Measurements from ENCODE around the gene PAK1.
"Not testable (repeated sequence)": the region's sequence is repeated elsewhere in the genome, so short reads cannot be mapped to it uniquely, and the experiment has no call there.

Gene PAK1

DNA sequence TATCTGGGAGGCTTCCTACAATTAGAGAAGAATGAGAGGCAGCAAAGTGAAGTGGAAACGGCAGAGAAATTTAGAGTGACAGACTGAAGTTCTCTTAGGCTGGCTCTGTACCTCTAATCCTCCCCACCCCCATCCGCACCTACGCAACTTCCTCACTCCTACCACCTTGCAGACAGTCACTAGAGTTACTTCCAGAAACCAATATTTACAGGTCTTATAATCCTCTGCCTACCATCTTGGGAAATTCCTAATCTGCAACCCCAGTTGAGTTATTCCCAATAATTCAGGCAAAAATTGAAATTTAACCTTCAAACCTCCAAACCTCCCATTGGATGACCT is 71.7 kb downstream of the PAK1 start:
- DNase-seq (ENCODE audit: low read depth in 2 of 2), result no peak

DNA sequence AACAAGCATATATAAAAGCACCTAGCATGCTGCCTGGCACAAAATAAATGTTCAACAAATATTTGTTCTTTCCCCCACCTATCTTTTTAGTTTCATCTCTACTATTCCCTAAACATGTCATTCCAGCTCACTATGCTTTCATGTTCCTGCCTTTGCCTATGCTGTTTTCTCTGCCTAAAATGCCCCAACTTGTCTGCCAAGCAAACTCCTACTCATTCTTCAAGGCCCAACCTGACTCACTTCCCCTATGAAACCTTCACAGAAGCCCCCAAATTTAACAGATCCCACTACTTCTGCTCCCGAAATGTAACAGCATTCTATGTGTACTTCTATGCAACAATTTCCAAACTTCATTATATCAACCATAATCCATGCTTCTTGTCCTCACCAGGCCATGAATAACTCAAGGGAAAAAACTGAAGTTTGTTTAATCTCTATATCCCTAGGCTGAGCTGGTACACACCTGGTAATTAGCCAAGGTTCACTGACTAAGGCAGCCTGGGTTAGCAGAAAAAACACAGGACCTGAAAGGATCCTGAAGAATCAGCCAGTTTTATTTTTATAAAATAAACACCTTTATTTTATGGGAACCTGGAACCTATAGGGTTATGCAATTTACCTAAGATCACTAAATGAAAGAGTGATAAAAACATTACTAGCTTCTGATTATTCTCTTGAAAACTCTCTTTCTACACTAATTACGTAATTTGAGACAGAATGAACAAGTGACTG is 72.2 kb downstream of the PAK1 start:
- no peak for DNase-seq (ENCODE audit: low read depth in 2 of 2)

DNA sequence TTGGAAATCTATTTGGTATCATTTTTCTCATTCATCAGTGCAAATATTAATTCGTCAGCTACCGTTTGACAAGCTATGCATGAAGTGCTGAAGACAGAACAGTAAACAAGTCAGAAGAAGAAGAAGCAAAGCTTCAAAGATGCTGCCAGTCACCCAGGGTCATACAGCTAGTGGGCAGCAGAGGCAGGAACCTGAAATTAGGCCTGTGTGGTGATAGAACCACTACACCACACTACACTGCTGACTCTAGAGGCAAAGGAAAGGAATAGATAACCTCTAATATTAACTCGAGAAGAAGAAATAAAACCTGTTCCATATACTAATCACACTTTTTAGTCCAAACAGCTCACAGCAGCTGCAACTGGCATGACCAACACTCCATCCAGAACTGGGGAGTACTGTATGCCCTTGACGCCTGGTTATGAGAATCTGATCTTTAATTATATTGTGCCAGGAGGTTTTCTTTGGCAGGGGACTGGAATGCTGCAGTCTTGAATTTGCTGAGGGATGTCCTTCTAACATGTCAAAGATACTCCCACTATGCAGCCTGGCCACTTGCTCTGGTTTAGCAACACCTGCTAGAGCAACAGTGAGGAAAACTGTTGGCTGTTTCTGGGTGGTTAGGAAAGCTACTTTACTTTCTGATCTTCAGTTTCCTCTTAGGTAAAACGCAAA is 73.0 kb downstream of the PAK1 start:
- no peak for DNase-seq (ENCODE audit: low read depth in 2 of 2)

DNA sequence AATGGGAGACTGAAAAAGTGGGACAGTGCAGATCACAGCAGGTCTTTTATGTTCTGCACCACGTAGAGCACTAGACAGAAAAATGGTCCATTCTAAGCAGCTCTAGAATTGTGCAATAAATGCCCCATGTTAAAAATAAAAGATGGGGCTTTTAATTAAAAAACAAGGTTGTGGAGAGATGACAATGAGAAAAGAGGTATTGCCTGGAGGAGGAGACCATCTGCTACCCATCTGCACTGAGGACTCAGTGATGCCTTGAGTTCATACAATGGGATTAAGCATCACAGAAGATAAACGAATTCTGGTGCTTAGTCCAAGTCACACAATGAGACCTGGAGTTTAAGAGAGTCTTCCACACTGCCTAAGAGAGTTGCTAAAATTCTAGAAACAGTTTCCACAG is 73.6 kb downstream of the PAK1 start:
- DNase-seq (ENCODE audit: low read depth in 2 of 2), result no peak

DNA sequence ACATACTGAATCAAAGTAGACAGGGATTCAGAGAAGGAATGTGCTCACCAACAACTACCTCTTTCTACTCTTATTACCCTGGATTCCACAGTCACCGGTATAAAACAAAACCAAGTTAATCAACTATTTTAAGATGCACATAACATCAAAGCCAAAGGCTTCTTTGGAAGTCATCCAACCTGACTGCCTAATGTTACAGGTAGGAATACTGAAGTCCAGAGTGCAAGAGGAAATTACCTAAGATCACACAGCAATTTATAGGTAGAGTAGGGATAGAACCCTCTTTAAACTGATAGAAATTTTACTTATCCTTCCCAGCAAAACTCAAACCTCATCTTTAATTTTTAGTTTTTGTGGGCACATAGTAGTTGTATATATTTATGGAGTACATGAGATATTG is 76.3 kb downstream of the PAK1 start:
- no peak for DNase-seq (ENCODE audit: low read depth in 2 of 2)

DNA sequence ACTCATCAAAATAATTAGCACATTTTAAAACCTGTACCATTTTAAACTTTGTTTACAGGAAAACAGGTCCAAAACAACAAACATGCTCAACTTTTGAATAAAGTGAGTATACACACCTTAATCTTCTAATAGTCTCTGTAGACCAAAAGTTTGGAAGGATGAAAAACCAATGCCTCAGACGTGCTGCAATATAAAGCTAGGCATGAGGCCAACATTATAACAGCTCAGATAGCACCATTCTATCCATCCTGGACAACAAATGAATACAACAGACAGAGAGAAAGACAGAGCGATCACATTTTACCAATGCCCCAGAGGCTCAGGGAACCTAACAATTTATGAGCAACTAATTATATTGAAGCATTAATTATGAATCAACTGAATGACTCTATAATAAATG is 77.0 kb downstream of the PAK1 start:
- DNase-seq (ENCODE audit: low read depth in 2 of 2), result no peak

DNA sequence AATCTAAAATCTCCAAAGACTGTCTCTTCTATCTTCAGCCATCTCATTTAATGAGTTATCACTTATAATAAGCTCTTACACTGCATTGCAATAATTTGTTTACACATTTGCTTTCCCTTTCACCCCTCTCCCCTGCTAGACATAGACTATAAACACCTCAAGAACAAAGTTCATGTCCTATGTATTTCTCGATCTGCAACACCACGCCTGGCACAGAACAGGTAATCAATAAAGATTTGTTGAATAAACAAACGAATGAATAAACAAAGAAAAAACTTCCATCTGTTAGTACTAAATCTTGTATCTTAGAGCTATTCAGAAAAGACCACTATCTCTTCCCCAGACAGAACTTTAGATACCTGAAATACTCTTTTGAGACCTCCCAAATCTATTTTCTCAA is 77.6 kb downstream of the PAK1 start:
- no peak for DNase-seq (ENCODE audit: low read depth in 2 of 2)

DNA sequence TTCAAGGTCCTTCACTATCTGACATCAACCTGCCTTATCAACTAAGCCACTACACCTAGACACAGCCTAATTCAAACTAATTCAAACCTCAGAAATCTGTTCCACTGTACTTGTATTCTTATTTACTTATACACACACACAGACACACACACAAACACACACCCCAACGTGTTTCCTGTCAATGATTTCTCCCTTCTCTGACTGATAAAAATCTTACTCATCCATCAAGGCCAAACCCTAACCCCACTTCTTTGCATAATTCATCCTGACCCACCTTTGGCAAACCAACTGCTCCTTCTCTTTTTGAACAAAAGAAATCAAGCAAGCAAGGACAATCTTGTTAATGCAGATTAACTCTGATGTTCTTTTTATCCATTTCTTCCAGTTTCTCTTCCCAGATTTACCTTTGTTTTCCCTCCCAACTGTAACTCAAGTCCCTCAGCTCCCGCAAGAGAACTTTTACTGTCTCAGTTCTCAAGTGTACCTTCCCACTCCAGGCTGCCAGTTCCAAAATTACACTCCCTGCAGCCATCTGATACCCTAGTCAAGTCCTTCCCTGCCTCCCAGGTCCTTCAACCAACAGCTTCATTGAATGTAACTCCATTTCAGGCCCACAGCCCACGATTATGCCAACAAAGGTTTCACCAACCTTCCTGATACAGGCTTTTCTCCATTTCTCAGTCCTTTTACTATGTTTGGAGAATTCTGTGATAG is 78.3 kb downstream of the PAK1 start:
- no peak for DNase-seq (ENCODE audit: low read depth in 2 of 2)

DNA sequence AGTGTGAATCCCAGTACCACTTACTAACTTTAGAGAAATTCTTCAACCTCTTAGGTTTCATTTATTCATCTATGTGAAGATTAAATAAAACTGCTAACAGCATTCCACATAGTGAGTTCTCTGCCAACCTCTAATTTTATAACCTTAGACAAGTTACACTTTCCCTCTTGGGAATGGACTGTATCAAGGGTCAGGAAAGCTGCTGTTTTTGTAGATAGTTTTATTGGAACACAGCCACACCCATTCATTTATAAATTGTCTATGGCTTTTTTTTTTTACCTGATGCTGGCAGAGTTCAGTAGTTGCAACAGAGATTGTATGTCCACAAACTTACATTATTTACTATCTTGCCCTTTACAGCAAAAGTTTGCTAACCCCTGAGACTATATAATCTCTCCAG is 81.1 kb downstream of the PAK1 start:
- DNase-seq (ENCODE audit: low read depth in 2 of 2), result no peak

DNA sequence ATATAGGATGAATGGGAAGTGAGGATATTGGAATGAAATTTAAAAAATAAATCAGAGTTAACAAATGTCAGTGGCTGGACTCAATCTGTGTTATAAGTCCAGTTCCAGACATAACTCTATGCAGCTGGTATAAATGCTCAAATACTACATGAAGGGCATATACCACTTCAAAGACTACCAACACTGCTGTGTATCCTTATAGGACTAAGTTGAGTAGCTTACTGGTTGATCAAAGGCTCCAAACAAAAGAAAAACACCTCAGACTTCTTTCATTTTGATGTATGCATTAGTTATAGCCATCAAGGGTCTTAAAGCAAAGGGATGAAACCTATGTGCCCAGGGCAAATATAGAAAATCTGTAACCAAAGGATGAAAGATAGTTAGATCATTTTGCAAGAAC is 86.2 kb downstream of the PAK1 start:
- DNase-seq (ENCODE audit: low read depth in 2 of 2), result no peak

DNA sequence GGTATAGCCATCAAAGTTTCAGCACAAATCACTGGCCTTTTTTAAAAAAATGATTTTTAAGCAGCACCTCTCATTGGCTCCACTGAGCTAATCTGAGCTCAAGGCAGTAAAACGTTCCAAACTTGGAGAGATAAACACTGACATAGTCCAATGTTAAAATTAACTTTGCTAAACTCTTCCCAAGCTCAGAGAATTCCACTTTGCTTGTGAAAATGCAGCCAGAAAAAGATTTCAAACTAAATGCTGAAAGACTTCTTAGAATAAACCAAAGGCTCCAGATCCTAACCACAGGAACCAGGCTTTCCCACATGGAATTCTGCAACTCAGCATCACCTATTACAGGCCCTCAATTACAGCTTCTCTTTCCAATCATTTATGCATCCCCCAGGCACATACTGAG is 87.7 kb downstream of the PAK1 start:
- DNase-seq (ENCODE audit: low read depth in 2 of 2), result no peak

DNA sequence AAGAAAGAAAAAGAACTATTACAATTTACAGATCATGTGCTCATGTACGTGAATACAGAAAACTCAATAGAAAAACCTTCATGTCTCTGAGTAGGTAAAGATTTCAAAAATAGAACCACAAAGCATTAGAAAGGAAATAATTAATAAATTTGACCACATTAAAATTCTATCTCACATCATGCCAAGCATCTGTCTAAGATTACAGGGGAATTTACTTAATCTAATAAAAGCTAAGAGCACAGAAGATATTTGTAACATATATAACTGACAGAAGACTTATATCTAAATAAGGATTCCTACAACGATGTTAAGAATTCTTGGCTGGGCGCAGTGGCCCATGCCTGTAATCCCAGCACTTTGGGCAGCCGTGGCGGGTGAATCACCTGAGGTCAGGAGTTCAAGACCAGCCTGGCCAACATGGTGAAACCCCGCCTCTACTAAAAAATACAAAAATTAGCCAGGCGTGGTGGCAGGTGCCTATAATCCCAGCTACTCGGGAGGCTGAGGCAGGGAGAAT is 88.6 kb downstream of the PAK1 start:
- DNase-seq (ENCODE audit: low read depth in 2 of 2), result not testable (repeated sequence)

DNA sequence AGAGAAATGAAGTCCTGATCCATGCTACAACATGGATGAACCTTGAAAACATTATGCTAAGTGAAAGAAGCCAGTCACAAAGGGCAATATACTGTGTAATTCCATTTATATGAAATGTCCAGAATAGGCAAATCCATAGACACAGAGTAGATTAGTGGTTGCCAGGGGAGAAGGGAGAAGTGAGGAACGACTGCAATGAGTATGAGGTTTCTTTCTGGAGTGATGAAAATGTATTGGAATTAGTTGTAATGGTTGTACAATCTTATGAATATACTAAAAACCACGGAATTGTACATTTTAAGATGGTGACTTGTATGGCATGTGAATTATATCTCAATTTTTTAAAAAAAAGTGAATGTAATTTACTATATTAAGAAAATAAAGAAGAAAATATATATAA is 89.3 kb downstream of the PAK1 start:
- no peak for DNase-seq (ENCODE audit: low read depth in 2 of 2)

DNA sequence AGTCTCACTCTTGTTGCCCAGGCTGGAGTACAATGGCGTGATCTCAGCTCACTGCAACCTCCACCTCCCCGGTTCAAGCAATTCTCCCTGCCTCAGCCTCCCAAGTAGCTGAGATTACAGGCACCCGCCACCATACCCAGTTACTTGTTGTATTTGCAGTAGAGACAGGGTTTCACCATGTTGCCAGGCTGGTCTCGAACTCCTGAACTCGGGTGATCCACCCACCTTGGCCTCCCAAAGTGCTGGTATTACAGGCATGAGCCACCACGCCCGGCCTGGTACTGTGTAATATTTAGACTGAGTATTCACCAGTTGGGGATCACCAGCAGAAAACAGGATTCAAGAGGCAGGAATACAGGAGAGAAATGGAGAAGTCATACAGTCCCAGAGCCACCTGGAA is 90.5 kb downstream of the PAK1 start:
- DNase-seq (ENCODE audit: low read depth in 2 of 2), result not testable (repeated sequence)

DNA sequence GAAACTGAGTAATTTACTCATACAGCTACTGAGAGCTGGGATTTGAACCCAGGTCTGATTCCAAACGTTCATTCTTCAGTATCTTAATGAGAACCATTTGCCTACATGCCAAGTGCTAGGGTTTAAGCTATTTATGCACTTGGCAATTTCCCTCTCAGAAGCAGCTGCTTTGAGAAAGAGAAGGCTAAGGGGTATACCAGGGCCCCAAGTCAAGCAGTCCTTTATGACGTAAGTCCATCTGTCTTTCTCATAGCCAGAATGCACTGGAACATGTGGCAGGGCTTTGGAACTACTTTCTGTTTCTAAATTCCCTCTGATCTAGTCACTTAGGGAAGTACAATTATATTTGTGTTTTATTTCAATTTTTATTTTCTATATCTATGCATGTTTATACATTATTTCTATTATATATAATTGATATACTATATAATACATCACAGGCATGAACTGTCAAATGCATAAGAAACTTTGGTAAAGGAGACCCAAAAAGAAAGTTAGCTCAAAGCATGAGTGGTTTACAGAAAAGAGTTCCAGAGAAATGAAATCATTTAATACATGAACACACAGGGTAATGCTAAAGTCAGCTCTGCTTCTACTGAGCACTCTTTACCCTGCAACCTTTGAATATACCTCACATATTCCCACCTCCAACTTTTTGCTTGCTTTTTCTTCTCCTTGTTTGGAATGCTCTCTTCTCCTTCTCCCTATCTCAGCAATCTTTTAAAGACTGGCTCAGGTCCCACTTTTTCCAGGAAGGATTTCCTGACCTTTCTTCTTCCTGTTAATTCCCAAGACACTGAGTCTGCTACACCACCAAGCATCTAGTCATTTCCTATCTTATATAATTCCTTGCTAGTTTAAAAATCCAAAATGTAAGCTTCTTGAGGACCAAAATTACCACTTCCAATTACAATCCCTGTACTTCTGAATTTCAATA is 91.9 kb downstream of the PAK1 start:
- no peak for DNase-seq (ENCODE audit: low read depth in 2 of 2)

DNA sequence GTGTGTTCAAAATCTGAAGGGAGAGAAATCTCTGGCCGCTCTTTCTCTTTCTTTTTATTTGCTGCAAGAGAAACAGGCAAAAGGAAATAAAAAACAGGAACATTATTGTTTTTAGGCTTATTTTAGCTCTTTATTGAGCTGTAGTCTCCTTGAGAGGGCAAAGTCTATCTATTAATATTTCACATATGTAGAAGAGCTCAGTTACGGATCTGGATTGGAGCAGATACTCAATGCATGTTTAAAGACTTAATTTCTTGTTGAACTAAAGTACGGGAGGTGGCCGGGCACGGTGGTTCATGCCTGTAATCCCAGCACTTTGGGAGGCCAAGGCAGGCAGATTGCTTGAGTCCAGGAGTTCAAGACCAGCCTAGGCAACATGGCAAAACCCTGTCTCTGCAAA is 94.0 kb downstream of the PAK1 start:
- no peak for DNase-seq (ENCODE audit: low read depth in 2 of 2)

DNA sequence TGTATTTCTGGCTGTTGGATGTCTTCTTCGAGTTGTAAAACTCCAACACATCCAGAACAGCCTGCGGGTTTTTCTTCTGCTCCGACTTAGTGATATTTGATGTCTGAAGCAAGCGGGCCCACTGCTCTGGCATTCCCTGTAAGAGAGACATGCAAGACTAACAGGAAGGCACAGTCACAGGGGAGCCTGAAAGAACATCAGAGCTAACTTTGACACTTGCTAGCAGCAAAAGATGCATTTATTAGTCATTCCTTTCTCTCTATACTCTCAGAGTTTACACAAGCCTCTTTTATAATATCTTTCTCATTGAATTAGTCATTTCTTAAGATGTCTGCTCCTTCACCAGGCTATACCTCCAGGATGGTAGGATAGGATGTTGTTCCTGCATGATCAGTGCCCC is 94.6 kb downstream of the PAK1 start:
- no peak for DNase-seq (ENCODE audit: low read depth in 2 of 2)

DNA sequence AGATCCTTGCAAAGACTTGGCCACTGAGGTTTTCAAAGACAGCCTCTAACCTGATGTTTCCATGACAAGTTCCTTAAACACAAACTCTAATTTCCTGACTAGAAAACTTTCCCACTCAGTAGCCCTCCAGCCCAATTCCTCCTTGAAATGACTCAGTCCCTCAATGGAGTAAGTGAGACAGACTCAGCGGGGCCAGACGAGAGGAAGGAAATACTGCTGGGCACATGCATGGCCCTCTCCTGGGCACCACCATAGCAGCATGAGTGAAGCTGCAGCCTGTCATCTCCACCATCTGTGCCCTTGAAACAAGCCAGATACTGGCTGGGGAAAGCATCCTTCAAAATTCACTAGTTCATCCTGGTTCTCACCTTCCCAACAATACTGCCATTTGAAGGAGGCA is 96.2 kb downstream of the PAK1 start:
- no peak for DNase-seq (ENCODE audit: low read depth in 2 of 2)

DNA sequence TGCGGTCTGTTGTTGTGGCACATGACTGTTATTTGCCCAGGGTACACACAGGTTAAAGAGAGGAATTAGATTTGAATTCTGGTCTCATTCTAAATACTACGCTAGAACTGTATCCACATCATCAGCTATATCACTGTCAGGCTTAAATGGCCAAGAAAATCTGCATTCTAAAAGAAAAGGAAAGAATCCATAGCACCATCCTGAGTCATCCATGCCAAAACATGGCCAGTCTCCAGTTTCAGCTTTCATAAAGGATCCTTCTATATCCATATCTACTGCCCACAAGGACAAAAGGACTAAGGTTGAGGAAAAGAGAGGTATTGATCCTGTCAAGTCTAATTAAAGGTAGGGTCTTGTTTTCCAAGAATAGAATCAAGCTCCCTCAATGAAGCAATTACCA is 98.8 kb downstream of the PAK1 start:
- DNase-seq (ENCODE audit: low read depth in 2 of 2), result no peak

DNA sequence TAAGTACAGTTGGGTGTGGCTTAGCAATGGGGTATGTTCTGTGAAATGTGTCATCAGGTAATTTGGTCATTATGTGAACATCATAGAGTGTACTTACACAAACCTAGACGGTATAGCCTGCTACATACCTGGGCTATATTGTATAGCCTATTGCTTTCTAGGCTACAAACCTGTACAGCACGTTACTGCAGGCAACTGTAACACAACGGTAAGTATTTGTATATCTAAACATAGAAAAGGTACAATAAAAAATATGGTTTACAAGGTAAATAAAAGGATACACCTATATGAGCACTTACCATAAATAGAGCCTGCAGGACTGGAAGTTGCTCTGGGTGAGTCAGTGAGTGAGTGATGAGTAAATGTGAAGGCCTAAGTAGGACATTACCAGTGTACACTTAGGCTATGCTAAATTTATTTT is 99.3 kb downstream of the PAK1 start:
- DNase-seq (ENCODE audit: low read depth in 2 of 2), result no peak

DNA sequence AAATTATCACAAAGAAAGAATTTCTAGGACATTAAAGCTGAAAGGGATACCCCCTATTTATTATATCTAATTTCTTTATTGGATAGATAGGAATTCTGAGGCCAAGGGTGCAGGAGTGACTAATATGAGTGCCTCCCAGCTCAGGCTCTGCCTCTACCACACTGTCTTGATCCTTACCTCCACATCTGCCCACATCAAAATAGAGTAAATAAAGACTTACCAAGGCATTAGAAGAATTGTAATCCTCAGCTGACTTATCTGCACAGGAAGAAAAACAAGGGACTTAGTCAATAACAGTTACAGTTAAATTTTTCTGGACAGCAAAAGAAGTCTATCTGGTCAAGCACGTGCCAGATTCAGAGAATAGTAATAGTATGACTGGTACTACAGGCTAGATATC is 99.8 kb downstream of the PAK1 start:
- no peak for DNase-seq (ENCODE audit: low read depth in 2 of 2)

DNA sequence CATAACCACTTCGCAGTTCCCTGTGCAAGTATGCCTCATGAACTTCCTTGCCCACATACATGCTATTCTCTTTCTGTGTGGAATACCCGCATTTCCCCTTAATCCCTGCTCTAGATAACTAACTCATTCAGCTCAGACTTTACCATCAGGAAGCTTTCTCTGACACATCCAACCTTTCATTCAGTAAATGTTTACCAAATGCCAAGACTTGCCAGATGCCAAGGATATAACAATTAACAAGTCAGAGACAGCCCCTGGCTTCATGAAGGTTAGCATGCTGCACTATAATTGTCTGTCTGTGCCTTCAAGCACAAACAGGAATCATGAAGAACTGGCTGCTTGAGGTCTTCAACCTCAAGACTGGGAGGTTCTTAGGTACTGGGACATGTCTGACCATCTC is 101.2 kb downstream of the PAK1 start:
- DNase-seq (ENCODE audit: low read depth in 2 of 2), result no peak

Data from stimulated activated CD8-positive, alpha-beta memory T cell treated with anti-CD3 and anti-CD28 coated beads, Interleukin-2, amount 100 ng/mL, for 1 hour (primary cell).